NCI-H69 (cell line): ENCODE data around the gene CD19.

Experiments
- DNase-seq: peaks from one replicate; lab custom pipeline; 2025; lab: John Stamatoyannopoulos, UW

The CD19 gene

DNA sequence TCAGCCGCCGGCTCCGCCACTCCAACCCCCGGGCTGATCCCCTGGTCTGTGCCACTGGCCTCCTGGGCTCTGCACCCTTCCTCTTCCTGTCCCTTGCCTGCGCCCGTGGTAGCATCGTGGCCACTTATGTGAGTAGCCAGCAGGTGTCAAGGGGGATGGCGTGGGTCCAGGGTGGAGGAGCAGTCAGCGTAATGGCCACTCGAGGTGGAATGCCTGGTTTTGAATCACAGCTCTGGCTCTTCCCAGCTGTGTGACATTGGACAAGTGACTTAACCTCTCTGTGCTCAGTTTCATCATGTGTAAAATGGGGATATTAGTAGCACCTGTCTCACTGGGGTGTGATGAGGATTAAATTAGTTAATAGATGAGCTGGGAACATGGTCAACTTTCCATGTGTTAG lies 50.6 kb downstream of the CD19 start:
- DNase-seq, result no peak

DNA sequence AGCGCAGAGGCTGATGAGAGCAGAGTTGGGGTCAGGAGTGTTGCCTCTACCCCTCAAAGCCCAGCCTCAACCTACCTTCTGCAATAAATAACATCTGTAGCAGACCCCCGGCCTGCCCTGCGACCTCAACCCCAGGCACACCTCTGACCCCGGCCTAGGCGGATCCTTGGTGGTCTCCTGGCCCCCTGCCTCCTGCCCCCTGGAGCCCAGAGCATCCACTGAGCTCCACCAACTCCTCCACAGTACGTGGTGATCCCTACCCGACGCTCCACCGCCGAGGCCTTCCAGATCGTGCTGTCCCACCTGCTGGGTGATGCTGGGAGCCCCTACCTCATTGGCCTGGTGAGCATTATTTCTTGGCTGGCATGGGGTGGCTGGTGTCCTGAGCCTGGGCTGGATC lies 51.2 kb downstream of the CD19 start:
- DNase-seq, result no peak

DNA sequence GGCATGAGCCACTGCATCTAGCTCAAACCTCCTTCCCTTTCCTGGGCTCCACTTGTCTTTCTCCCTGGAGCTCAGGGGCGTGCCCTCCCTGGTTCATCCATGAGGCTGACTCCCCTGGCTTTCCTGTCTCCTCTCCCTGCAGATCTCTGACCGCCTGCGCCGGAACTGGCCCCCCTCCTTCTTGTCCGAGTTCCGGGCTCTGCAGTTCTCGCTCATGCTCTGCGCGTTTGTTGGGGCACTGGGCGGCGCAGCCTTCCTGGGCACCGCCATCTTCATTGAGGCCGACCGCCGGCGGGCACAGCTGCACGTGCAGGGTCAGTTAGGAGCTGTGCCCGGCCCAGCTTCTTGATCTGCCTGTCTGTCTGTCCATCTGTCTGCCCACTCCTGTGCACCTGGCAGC lies 51.9 kb downstream of the CD19 start:
- no peak for DNase-seq

DNA sequence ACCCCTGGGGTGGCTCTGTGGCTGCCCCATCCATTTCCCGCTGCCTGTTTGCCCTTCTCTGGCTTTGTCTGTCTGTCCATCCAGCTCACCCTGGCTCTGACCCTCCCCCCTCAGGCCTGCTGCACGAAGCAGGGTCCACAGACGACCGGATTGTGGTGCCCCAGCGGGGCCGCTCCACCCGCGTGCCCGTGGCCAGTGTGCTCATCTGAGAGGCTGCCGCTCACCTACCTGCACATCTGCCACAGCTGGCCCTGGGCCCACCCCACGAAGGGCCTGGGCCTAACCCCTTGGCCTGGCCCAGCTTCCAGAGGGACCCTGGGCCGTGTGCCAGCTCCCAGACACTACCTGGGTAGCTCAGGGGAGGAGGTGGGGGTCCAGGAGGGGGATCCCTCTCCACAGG lies 52.3 kb downstream of the CD19 start:
- no peak for DNase-seq

DNA sequence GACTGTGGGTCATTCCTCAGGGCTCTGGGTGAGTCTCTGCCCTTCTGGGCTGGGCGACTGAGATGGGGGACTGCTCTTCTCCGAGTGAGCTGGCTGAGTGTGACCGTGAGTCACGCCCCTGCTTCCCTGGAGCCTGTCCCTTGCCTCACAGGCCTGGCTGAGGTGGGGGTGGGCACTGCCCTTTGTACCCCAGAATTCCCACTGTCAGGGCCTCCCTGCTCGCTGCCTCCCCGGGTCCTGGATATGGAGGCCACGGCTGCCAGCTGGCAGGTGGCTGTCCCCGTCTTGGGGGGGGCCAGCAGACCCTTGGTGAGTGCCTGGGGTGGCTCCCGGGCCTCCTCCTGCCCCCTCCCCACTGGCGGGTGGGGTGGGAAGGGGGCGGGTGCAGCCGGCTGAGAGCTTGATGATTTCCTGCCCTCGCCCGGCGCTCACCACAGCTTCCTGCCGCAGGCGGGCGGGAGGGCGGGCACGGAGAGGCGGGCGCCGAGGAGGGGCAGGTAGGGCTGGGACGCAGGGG lies 52.9 kb downstream of the CD19 start, which contains the start of gene LAT:
Gene LAT (plus strand): TSS at position 434 of the 517 bp plus-strand sequence. CDS start 366 bp downstream, outside the sequence.
- peak; percentile 65 for DNase-seq

DNA sequence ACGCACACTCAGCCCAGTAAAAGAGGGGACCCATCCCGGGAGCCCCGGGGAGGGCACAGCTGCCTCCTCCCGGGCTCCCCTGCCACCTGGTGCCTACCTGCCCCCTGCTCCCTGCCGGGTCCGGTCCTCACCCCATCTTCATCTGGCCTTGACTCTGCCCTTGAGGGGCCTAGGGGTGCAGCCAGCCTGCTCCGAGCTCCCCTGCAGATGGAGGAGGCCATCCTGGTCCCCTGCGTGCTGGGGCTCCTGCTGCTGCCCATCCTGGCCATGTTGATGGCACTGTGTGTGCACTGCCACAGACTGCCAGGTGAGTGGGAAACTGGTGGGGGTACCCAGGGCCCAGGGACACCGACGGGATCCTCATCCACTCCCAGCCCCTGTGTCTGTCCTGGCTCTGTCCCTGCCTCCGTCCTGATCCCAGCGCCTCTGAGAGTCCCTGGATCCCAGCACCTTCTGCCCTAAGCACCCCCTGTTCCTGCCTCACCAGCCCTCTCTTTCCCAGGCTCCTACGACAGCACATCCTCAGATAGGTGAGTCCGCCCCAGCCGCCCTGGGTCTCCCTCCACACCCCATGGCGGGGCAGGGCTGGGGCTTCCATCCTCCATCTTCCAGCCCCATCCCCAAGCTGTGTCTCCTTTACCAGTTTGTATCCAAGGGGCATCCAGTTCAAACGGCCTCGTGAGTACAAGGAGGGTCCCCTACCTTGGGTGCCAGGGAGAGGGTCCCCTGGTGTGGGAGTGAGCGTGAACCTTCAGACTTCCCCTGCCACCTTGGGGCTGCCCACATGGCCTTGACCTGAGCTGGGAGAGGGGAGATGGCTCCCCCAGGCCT lies 53.7 kb downstream of the CD19 start:
- DNase-seq, result no peak

DNA sequence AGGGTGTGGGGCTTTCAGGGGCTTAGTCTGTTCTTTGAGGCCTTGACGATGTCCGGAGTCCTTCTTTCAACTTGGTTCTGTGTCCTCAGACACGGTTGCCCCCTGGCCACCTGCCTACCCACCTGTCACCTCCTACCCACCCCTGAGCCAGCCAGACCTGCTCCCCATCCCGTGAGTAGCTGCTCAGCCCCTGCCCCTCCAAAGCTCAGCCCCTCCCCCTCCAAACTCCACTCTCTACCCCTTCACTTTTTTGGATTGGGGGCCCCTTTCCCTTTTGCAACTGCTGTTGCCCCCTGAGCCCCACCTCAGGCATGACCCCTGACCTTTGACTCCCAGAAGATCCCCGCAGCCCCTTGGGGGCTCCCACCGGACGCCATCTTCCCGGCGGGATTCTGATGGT lies 54.3 kb downstream of the CD19 start:
- DNase-seq, result no peak

DNA sequence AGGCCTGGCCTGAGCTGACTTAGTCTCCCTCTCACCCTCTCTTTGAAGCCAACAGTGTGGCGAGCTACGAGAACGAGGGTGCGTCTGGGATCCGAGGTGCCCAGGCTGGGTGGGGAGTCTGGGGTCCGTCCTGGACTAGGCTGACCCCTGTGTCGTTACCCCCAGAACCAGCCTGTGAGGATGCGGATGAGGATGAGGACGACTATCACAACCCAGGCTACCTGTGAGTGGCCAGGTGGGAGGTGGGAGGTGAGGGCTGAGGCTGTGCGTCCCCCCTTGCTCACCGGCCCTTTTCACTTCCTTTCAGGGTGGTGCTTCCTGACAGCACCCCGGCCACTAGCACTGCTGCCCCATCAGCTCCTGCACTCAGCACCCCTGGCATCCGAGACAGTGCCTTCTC lies 54.7 kb downstream of the CD19 start:
- DNase-seq, result no peak

DNA sequence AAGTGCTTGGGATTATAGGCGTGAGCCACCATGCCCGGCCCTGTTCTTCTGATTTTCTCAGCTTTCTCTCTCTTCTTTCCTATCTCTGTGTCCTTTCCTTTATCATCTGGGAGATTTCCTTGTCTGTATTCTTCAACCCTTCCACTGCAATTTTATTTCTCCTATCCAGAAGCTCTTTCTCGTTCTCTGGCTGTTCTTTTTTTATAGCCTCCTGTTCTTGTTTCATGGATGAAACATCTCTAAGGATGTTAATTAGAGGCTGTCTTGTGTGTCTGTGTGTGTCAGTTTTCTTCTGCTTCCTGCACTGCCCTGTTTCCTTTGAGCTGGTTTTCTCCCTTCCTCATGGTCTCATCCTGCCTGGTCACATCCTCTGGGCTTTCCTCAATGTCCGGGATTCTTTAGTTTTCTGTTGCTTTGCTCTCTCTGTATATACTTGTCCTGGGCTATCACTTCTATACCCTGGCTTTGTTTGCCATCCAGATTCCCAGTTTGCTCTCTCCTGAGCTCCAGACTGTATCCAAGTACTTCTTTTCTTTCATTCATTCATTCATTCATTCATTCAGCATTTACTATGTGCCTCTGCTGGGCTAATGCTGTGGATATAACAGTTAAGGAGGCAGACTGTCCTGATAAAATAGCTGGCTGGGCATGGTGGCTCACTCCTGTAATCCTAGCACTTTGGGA lies 55.5 kb downstream of the CD19 start:
- DNase-seq, result no peak
